Tibial nerve (tissue), 4 donors: ENCODE data around the gene FNTB.

ENCODE experiments used
- EP300 ChIP-seq, 2 donors: sonication (generic); formaldehyde crosslinking; IDR thresholded peaks; one replicate each; pipeline ENCODE4 v1.6.1; 2017; ENCODE audit warnings: antibody characterized with exemption in 2 of 2, mild to moderate bottlenecking in 1 of 2
- TF ChIP-seq, protein P1 (sequence below), 5 experiments: fragments of 200-600 bp in 3 of 5; fragments of 450-650 bp in 2 of 5; sonication (generic) in 3 of 5; IDR thresholded peaks; one replicate each; pipeline ENCODE4 v1.5.1; 2016 to 2019; ENCODE audit warnings: antibody characterized with exemption in 5 of 5, mild to moderate bottlenecking in 3 of 5, moderate library complexity in 2 of 5

DNA sequence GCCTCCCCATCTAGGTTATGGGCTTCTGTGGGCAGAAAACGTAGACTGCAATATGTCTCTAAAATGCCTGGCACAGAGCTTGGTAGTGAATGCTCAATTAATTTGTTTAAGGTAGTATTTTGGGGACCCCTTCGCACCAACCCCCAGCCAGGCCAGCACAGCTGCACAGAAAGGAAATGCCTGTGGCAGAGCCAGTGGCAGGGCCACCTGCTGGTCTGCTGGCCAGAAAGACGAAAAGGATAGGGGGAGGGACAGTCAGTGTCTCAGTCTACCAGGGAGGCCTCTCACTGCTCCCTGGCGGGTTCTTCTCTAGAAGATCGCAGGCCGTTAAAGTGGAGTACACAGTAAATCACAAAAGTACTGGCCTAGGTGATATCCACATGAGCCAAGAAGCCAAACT lies 18.0 kb upstream of the FNTB start:
- TF ChIP-seq, protein P1, sequence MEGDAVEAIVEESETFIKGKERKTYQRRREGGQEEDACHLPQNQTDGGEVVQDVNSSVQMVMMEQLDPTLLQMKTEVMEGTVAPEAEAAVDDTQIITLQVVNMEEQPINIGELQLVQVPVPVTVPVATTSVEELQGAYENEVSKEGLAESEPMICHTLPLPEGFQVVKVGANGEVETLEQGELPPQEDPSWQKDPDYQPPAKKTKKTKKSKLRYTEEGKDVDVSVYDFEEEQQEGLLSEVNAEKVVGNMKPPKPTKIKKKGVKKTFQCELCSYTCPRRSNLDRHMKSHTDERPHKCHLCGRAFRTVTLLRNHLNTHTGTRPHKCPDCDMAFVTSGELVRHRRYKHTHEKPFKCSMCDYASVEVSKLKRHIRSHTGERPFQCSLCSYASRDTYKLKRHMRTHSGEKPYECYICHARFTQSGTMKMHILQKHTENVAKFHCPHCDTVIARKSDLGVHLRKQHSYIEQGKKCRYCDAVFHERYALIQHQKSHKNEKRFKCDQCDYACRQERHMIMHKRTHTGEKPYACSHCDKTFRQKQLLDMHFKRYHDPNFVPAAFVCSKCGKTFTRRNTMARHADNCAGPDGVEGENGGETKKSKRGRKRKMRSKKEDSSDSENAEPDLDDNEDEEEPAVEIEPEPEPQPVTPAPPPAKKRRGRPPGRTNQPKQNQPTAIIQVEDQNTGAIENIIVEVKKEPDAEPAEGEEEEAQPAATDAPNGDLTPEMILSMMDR (IDR thresholded peaks at IDR 0.05) = no peak
- TF ChIP-seq EP300 (IDR thresholded peaks at IDR 0.05) = no peak
